MV-4-11 (cell line): ENCODE results near the gene ERBB2.
"Not testable (repeated sequence)": the region's sequence is repeated elsewhere in the genome, so short reads cannot be mapped to it uniquely, and the experiment has no call there.

Experiments used
- DNase-seq: peaks from one replicate; lab custom pipeline; 2025; lab: John Stamatoyannopoulos, UW

ERBB2 gene

DNA sequence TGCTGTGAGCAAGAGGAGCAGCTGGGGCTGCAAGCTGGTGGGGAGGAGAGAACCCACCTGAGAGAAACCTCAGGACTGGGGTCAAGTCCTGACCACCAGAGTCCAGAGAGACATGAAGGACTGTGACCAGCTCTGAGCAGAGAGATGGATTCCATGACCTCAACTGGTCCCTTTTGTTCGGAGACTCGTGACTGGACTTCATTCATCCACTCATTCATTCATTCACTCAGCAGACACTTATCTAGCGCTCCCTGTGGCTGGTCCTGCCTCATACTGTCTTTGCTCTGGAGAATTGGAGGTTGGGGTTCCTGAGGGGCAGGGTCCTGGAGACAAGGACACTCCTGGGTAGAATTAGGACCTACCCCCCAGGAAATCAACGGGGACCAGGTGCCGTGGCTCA, 4.0 kb downstream of the ERBB2 start:
- no peak for DNase-seq

DNA sequence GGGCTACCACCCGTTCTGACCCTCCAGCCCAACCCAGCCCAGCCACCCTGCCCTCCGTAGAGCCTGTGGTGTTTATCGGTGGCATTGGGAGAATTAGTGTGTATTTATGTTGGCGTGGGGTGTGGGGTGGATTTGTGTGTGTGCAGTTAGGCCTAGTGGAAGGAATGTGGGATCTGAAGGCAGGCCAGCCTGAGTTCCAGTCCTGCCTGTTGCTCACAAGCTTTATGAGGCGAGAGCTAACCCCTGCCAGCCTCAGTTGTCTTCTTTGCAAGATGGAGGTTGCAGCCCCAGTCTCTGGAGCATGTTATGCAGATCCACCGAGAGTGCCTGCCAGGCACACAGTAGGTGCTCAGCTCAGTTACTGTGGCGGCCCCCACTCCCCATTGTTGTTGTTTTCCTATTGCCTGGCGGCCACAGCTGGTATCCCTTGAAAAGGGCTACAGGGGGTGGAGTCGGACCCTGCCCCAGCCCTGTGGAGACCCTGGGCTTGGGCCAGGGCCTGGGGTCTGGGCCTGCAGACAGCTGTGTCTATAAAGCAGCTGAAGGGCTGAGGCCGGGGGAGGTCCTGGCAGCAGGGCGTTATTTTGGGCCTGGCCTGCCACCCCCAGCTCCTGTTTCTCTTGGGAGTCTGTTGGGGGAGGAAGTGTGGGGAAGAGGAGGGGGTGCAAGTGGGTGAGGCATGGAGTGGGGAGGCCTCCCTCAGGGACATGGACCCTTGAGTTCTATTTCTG, 5.1 kb downstream of the ERBB2 start:
- DNase-seq = no peak

DNA sequence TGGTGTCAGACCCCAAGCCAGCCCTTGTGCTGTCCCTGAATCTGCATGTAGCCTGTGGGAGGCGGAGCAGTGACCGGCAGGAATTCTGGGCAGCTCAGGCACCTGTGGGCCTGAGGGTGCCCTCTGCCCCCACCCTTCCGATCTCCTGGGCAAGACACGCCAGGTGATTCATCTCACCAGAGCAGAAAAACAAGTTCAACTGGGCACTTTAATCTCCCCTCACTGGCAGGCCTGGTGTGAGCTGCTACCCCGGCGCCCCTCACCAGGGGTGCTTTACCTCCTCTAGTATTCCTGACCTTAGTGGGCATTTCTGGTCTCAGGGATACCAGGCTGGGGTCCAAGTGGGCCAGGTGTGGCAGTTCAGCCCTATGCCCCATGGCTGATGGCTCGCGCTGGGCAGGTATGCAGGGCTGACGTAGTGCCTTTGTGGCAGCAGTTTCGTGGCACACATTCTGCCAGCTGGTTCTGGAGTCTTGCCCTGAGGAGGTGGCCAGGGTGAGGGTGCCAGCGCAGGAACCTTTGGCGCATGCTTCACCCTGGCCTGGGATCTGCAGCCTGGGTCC, 6.0 kb downstream of the ERBB2 start:
- DNase-seq = no peak

DNA sequence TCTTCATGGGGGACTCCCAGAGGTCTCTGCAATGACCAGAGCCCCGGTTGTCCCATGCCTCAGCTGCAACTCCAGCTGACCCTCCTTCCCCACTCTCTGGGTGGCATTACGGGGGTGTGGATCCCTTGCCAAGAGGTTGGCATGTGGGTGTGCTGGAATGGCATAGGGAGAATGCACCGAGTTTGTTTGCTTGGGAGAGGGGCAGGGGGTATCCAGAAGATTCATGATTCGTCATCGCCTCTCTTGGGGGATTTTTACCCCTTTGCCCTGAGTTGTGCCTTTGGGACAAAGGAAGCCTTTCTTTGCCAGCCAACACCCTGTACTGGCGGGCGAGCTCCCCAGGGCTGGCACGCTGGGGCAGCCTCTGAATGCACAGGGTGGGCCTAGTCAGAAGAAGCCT, 6.5 kb downstream of the ERBB2 start:
- no peak for DNase-seq

DNA sequence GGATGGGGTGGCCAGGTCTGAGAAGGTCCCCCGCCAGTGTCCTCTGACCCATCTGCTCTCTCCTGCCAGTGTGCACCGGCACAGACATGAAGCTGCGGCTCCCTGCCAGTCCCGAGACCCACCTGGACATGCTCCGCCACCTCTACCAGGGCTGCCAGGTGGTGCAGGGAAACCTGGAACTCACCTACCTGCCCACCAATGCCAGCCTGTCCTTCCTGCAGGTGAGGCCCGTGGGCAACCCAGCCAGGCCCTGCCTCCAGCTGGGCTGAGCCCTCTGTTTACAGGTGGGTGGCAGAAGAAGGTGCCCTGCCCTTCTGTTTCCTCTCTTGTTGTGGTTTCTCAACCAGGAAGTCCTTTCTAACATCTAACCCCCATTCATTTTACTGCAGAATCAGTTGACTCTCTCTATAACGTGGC, 7.1 kb downstream of the ERBB2 start:
- no peak for DNase-seq

DNA sequence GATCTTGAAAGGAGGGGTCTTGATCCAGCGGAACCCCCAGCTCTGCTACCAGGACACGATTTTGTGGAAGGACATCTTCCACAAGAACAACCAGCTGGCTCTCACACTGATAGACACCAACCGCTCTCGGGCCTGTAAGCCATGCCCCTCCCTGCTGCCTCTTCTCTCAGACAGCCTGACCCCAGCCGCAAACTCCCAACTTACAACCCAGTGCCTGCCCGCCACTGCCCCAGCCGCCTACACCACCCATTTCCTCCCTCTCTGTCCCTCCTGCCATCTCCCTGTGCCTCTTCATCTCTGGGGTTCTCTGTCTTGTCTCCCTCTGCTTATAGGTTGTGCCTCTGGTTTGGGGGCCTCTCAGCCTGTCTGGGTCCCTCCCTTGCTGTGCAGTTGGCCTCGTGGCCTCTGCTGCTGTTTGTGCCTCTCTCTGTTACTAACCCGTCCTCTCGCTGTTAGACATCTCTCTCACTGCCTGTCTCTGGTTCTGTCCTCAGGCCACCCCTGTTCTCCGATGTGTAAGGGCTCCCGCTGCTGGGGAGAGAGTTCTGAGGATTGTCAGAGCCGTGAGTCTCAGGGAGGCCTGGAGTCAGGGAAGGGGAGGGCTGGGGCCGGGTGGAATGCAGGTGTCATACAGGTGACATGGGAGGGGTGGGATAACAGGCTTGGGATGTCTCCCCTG, 9.6 kb downstream of the ERBB2 start:
- no peak for DNase-seq

DNA sequence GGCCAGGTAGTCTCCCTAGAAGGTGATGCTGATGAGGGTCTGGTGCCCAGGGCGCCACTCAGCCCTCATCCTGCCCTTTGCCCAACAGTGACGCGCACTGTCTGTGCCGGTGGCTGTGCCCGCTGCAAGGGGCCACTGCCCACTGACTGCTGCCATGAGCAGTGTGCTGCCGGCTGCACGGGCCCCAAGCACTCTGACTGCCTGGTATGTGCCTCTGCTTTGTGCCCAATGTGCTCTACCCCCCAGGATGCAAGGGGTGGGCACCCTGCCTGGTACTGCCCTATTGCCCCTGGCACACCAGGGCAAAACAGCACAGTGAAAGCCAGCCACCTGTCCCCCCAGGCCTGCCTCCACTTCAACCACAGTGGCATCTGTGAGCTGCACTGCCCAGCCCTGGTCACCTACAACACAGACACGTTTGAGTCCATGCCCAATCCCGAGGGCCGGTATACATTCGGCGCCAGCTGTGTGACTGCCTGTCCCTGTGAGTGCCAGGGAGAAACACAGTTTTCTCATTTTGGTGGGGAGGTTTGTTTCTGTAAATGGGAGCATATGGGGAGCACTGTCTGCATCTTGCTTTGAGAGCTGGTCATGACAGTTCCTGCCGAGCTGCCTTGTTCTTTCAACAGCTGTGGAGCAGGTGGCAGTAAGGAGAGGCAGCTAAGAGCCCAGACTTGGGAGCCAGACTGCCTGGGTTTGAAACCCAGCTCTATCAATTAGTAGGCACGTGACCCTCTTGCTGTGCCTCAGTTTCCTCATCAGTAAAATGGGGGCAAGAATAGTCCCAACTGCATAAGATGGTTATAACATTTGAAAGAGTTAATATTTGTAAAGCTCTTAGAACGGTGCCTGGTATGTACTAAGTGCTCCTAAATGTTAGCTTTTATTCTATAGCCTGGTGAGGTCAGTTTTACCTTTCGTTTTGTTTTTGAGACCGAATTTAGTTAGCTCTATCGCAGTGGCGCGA, 10.4 kb downstream of the ERBB2 start:
- no peak for DNase-seq

DNA sequence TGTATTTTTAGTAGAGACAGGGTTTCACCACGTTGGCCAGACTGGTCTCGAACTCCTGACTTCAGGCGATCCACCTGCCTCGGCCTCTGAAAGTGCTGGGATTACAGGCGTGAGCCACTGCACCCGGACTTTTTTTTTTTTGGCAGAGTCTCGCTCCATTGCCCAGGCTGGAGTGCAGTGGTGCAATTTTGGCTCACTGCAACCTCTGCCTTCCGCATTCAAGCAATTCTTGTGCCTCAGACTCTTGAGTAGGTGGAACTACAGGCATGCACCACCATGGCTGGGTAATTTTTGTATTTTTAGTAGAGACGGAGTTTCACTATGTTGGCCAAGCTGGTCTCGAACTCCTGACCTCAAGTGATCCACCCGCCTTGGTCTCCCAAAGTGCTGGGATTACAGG, 11.2 kb downstream of the ERBB2 start:
- not testable (repeated sequence) for DNase-seq

DNA sequence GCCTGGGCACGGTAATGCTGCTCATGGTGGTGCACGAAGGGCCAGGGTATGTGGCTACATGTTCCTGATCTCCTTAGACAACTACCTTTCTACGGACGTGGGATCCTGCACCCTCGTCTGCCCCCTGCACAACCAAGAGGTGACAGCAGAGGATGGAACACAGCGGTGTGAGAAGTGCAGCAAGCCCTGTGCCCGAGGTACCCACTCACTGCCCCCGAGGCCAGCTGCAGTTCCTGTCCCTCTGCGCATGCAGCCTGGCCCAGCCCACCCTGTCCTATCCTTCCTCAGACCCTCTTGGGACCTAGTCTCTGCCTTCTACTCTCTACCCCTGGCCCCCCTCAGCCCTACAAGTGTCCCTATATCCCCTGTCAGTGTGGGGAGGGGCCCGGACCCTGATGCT, 12.0 kb downstream of the ERBB2 start:
- no peak for DNase-seq

DNA sequence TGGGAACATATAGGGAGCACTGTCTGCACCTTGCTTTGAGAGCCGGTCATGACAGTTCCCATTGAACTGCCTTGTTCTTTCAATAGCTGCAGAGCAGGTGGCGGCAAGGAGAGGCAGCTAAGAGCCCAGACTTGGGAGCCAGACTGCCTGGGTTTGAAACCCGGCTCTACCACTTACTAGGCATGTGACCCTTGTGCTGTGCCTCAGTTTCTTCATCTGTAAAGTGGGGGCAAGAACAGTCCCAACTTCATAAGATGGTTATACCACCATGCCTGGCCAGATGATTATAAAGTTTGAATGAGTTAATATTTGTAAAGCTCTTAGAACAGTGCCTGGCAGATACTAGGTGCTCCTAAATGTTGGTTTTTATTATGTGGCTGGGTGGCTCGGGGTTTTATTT, 14.4 kb downstream of the ERBB2 start:
- DNase-seq = no peak

DNA sequence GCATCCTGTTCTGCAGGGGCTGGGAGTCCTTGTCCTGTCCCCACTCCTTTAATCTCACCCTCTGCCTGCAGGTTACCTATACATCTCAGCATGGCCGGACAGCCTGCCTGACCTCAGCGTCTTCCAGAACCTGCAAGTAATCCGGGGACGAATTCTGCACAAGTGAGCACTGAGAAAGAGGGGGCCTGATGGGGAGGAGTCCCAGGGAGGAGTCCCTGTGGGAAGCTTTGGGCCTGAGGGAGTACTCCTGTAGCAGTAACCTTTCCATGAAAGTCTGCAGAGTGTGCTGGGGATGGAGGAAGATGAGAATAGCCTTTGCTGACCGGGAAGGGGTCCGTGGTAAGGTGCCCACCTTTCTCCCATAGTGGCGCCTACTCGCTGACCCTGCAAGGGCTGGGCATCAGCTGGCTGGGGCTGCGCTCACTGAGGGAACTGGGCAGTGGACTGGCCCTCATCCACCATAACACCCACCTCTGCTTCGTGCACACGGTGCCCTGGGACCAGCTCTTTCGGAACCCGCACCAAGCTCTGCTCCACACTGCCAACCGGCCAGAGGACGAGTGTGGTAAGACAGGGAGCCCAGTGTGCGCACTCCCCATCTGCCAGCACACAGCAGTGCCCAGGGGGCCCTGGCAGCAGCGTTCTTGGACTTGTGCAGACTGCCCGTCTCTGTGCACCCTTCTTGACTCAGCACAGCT, 15.7 kb downstream of the ERBB2 start:
- no peak for DNase-seq

DNA sequence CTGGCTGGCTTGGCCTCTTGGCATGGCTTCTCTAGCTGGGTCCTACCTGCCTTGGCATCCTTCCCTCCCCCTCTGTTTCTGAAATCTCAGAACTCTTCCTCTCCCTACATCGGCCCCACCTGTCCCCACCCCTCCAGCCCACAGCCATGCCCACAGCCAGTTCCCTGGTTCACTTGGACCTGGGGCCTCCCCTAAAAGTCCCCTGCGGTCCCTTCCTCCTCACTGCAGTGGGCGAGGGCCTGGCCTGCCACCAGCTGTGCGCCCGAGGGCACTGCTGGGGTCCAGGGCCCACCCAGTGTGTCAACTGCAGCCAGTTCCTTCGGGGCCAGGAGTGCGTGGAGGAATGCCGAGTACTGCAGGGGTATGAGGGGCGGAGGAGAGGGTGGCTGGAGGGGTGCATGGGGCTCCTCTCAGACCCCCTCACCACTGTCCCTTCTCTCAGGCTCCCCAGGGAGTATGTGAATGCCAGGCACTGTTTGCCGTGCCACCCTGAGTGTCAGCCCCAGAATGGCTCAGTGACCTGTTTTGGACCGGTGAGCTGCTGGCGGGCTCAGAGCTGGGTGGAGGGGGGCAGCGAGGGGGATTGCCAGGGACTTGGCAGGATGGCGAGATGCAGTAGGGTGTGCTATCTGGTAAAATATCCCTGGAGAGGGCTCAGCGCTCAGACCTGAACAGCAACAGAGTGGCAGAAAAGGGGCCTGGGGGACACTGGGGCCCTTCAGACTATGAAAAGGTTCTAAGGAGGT, 16.4 kb downstream of the ERBB2 start:
- DNase-seq = no peak

DNA sequence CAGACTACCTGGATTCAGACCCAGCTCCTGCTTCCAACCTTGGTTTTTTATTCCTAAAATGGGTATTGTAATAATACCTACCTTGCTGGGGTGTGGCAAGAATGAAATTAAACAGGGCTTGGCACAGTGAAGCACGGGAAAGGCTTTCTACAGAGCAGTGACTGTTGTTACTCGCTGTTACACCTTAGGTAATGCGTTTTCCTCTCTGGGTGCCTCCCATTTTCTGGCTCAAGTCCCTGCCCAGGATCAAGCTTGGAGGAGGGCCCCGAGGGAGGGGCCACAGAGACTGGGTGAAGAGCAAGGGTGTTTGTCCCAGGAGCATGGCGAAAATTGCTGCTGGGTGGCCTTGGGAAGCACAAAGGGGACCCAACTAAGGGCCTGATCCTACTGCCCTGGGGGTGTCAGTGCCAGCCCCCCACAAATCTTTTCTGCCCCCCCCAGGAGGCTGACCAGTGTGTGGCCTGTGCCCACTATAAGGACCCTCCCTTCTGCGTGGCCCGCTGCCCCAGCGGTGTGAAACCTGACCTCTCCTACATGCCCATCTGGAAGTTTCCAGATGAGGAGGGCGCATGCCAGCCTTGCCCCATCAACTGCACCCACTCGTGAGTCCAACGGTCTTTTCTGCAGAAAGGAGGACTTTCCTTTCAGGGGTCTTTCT, 17.1 kb downstream of the ERBB2 start:
- DNase-seq = no peak

DNA sequence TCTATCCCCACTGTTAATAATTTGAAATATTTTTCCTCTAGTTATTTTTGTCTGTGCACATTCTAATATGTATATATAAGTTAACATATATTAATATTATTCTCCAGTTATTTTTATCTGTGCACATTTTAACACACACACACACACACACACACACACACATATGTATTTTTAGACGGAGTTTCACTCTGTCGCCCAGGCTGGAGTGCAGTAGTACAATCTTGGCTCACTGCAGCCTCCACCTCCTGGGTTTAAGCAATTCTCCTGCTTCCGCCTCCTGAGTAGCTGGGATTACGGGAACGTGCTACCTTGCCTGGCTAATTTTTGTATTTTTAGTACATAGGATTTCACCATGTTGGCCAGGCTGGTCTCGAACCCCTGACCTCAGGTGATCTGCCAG, 17.8 kb downstream of the ERBB2 start:
- no peak for DNase-seq

DNA sequence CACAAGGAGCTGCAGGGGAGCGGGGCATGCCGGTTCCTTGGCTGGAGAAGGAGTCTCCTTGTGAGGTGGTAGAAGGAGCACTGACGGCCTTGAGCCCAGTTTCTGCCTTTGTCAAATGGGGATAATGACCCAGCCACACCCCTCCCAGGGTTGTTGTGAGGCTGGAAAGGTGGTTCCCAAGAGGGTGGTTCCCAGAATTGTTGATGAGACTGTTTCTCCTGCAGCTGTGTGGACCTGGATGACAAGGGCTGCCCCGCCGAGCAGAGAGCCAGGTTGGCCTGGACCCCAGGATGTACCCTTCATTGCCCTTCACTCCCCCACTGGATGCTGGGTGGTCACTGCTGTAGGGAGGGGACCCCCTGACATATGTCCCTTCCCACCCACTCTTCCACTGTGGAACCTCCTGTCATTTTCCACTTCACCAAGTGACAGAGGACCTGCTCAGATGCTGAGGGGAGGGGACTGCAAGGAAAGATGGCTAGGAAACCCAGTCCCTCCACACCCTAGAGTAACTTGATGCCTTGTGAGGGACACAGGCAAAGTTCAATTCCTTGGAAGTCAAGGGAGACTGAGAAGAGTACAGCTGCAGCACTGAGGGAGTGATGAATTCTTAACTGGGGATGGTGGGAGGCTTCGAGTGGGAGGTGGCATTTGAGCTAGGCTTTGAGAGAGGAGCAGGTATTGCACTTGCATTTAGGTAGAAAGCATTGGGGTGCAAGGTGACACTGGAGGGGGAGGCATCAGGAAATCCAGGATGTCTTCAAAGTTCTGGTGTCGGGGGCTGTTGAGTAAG, 19.9 kb downstream of the ERBB2 start:
- DNase-seq = no peak

DNA sequence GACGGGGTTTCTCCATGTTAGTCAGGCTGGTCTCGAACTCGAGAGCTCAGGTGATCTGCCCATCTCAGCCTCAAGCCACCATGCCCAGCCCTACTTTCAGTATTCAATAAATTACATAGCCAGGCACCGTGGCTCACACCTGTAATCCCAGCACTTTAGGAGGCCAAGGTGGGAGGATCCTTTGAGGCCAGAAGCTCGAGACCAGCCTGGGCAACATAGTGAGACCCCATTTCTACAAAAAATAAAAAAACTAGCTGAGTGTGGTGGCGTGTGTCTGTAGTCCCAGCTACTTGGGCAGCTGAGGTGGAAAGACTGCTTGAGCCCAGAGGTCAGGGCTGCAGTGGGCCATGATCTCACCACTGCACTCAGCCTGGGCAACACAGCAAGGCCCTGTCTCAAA, 22.2 kb downstream of the ERBB2 start:
- no peak for DNase-seq

DNA sequence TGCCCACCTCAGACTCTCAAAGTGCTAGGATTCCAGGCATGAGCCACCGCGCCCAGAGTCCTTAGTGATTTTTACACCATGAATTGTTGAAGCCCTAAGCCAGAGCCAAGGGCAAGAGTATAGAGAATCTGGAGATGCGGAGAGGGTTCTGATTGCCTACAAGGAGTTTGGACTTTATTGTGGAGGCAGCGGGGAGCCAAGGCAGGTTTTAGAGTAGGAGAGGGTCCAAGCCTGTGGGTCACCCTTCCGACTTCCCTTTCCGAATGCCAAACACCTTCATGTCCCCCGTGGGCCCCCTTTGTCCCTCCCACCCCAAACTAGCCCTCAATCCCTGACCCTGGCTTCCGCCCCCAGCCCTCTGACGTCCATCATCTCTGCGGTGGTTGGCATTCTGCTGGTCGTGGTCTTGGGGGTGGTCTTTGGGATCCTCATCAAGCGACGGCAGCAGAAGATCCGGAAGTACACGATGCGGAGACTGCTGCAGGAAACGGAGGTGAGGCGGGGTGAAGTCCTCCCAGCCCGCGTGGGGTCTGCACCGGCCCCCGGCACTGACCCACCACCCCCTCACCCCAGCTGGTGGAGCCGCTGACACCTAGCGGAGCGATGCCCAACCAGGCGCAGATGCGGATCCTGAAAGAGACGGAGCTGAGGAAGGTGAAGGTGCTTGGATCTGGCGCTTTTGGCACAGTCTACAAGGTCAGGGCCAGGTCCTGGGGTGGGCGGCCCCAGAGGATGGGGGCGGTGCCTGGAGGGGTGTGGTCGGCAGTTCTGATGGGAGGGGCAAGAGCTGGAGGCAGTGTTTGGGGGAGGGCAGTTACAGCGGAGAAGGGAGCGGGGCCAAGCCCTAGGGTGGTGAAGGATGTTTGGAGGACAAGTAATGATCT, 23.3 kb downstream of the ERBB2 start:
- DNase-seq = no peak

DNA sequence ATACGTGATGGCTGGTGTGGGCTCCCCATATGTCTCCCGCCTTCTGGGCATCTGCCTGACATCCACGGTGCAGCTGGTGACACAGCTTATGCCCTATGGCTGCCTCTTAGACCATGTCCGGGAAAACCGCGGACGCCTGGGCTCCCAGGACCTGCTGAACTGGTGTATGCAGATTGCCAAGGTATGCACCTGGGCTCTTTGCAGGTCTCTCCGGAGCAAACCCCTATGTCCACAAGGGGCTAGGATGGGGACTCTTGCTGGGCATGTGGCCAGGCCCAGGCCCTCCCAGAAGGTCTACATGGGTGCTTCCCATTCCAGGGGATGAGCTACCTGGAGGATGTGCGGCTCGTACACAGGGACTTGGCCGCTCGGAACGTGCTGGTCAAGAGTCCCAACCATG, 24.9 kb downstream of the ERBB2 start:
- no peak for DNase-seq

DNA sequence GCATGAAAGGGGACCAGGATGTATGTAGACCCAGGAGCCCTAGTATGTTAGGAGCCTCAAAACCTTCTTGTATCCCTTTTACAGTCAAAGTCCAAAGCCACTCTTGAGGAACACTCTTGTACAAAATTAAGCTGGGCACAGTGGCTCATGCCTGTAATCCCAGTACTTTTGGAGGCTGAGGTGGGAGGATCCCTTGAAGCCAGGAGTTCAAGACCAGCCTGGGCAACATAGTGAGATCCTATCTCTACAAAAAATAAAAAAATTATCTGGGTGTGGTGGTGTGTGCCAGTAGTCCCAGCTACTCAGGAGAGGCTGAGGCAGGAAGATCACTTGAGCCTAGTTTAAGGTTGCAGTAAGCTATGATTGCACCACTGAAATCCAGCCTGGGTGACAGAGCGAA, 26.1 kb downstream of the ERBB2 start:
- DNase-seq = not testable (repeated sequence)
